Neural crest cell (in vitro differentiated cells): ENCODE measurements around the gene NUB1. TPM values are rescaled to one million over a fixed set of nuclear protein-coding genes. Genes with fewer than 3 reads are reported as not detected.

Source experiments
- DNase-seq: peaks from one replicate; pipeline ENCODE4 v3.0.0; 2021; ENCODE audit warnings: low read depth, mixed read lengths, low spot score
- H3K27ac Mint-ChIP-seq: one replicate; pipeline ENCODE4 v1.8.0; 2021; ENCODE audit warnings: mild to moderate bottlenecking, mixed read lengths; ENCODE audit not compliant: unreplicated experiment
- H3K27me3 Mint-ChIP-seq: 2 replicates; pipeline ENCODE4 v1.8.0; 2021; ENCODE audit warnings: low read depth, mild to moderate bottlenecking, mixed read lengths
- H3K36me3 Mint-ChIP-seq: 2 replicates; pipeline ENCODE4 v1.8.0; 2021; ENCODE audit warnings: low read depth, mild to moderate bottlenecking, mixed read lengths
- H3K4me1 Mint-ChIP-seq: 2 replicates; pipeline ENCODE4 v1.8.0; 2021; ENCODE audit warnings: mixed read lengths
- H3K4me3 Mint-ChIP-seq: one replicate; pipeline ENCODE4 v1.8.0; 2021; ENCODE audit warnings: mild to moderate bottlenecking, mixed read lengths
- H3K9me3 Mint-ChIP-seq: 2 replicates; pipeline ENCODE4 v1.8.0; 2021; ENCODE audit warnings: mixed read lengths
- total RNA-seq: library from RNA; stranded (reverse); gene quantifications from 2 replicates; pipeline ENCODE4 v1.2.1, GENCODE V29; 2021
- TF ChIP-seq, protein P1 (sequence below): fragments of 200-600 bp; sonication (generic); conservative IDR thresholded peaks from 2 replicates; pipeline ENCODE4 v1.5.0; 2021; ENCODE audit warnings: antibody characterized with exemption, mild to moderate bottlenecking

Gene NUB1
- total RNA-seq, 1 donor from 2014 or later, result 32.6 TPM

DNA sequence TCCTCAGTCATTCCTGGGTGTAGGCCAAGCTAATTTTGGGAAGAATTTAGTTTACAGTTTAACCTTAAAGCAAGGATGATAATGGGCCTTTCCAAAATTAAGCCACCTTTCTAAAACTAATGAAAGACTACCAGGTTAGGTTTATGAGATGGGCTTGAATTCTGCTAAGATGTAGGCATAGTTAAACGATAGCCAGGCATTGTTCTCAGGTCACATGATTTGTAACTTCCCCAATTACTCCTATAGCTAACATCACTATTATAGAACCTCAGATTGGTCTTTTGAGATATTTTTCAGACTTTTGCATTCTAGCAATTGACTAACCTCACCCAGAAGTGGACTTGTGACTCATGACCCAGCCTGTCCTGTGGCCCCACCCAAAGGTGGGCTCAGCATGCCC lies 7.0 kb upstream of the NUB1 start:
- no peaks in the 10 kb centered on the region for H3K9me3 Mint-ChIP-seq
- H3K36me3 Mint-ChIP-seq, result no peaks in the 10 kb centered on the region
- TF ChIP-seq, protein P1, sequence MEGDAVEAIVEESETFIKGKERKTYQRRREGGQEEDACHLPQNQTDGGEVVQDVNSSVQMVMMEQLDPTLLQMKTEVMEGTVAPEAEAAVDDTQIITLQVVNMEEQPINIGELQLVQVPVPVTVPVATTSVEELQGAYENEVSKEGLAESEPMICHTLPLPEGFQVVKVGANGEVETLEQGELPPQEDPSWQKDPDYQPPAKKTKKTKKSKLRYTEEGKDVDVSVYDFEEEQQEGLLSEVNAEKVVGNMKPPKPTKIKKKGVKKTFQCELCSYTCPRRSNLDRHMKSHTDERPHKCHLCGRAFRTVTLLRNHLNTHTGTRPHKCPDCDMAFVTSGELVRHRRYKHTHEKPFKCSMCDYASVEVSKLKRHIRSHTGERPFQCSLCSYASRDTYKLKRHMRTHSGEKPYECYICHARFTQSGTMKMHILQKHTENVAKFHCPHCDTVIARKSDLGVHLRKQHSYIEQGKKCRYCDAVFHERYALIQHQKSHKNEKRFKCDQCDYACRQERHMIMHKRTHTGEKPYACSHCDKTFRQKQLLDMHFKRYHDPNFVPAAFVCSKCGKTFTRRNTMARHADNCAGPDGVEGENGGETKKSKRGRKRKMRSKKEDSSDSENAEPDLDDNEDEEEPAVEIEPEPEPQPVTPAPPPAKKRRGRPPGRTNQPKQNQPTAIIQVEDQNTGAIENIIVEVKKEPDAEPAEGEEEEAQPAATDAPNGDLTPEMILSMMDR, result no peak

GRCh38 chr7:151336027-151336708 lies 5.4 kb upstream of the NUB1 start:
- Mint-ChIP-seq H3K9me3 (no peaks in the 10 kb centered on the region), H3K4me1 (no peaks in the 10 kb centered on the region), H3K4me3 (no peak overlapping the region), H3K36me3 (no peaks in the 10 kb centered on the region), H3K27me3 (peaks cover 13% of the 10 kb centered on the region), H3K27ac (no peak overlapping the region)
- no peak for DNase-seq
- TF ChIP-seq, protein P1, result no peak

More for the DNA sequence above, 7.0 kb upstream of the NUB1 start:
- Mint-ChIP-seq H3K27me3 (peaks cover 5% of the 10 kb centered on the region), H3K4me1 (no peaks in the 10 kb centered on the region), H3K27ac (peak overlapping the region; percentile 57), H3K4me3 (no peak overlapping the region)
- DNase-seq, result no peak

DNA sequence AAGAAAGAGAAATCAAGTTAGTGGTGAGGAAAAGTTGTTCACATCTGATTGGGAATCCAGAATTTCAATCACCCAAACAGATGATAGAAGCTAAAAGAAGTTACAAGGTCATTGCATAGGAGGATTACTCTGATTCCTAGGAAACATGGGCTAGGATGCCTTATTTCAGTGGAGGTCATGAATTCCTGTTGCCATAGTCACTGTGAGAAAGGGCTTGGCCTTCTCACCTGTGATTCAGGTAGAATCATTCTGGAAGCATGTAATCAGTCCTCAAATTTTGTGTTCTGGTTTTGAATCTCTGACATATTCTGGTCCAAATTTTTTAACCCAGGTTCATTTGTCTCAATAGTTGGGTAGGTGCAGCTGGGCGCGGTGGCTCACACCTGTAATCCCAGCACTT lies 4.3 kb upstream of the NUB1 start:
- H3K4me1 Mint-ChIP-seq, result peaks cover 3% of the 10 kb centered on the region
- H3K27ac Mint-ChIP-seq, result no peak overlapping the region
- H3K27me3 Mint-ChIP-seq, result peaks cover 13% of the 10 kb centered on the region
- TF ChIP-seq, protein P1, result no peak
- H3K4me3 Mint-ChIP-seq, result no peak overlapping the region
- H3K36me3 Mint-ChIP-seq, result no peaks in the 10 kb centered on the region
- H3K9me3 Mint-ChIP-seq, result no peaks in the 10 kb centered on the region
- no peak for DNase-seq

GRCh38 chr7:151338809-151339208 lies 2.8 kb upstream of the NUB1 start:
- peaks cover 13% of the 10 kb centered on the region for H3K27me3 Mint-ChIP-seq
- no peak overlapping the region for H3K27ac Mint-ChIP-seq
- DNase-seq, result no peak
- peaks cover 4% of the 10 kb centered on the region for H3K4me1 Mint-ChIP-seq
- H3K9me3 Mint-ChIP-seq, result no peaks in the 10 kb centered on the region
- H3K4me3 Mint-ChIP-seq, result peak overlapping the region; percentile 1
- TF ChIP-seq, protein P1, result no peak
- H3K36me3 Mint-ChIP-seq, result no peaks in the 10 kb centered on the region

GRCh38 chr7:151339651-151340382 lies 1.8 kb upstream of the NUB1 start:
- Mint-ChIP-seq H3K27ac (no peak overlapping the region), H3K36me3 (no peaks in the 10 kb centered on the region), H3K4me3 (peak overlapping the region; percentile 86), H3K27me3 (peaks cover 11% of the 10 kb centered on the region), H3K9me3 (no peaks in the 10 kb centered on the region), H3K4me1 (peaks cover 4% of the 10 kb centered on the region)
- no peak for DNase-seq
- TF ChIP-seq, protein P1, result no peak
